Suprapubic skin (tissue), 3 donors: ENCODE data around the gene LGI1.

Experiments used
- EP300 ChIP-seq: sonication (generic); formaldehyde crosslinking; IDR thresholded peaks from one replicate; pipeline ENCODE4 v1.6.1; 2017; ENCODE audit warnings: antibody characterized with exemption
- POLR2A ChIP-seq, 2 donors: fragments of 450-650 bp; IDR thresholded peaks; one replicate each; pipeline ENCODE4 v1.6.1; 2017; ENCODE audit warnings: antibody characterized with exemption in 2 of 2, mild to moderate bottlenecking in 2 of 2, moderate library complexity in 2 of 2
- TF ChIP-seq, protein P1 (sequence below), 2 donors: fragments of 200-600 bp in 1 of 2; fragments of 450-650 bp in 1 of 2; sonication (generic) in 1 of 2; IDR thresholded peaks; one replicate each; pipeline ENCODE4 v1.5.1; 2016 to 2019; ENCODE audit warnings: antibody characterized with exemption in 2 of 2, mild to moderate bottlenecking in 1 of 2, moderate library complexity in 1 of 2

GRCh38 chr10:93820434-93820833, 62.7 kb downstream of the LGI1 start:
- TF ChIP-seq POLR2A (IDR thresholded peaks at IDR 0.05) (no peak), EP300 (no peak)
- TF ChIP-seq, protein P1, sequence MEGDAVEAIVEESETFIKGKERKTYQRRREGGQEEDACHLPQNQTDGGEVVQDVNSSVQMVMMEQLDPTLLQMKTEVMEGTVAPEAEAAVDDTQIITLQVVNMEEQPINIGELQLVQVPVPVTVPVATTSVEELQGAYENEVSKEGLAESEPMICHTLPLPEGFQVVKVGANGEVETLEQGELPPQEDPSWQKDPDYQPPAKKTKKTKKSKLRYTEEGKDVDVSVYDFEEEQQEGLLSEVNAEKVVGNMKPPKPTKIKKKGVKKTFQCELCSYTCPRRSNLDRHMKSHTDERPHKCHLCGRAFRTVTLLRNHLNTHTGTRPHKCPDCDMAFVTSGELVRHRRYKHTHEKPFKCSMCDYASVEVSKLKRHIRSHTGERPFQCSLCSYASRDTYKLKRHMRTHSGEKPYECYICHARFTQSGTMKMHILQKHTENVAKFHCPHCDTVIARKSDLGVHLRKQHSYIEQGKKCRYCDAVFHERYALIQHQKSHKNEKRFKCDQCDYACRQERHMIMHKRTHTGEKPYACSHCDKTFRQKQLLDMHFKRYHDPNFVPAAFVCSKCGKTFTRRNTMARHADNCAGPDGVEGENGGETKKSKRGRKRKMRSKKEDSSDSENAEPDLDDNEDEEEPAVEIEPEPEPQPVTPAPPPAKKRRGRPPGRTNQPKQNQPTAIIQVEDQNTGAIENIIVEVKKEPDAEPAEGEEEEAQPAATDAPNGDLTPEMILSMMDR (IDR thresholded peaks at IDR 0.05) = no peak
